HepG2 (cell line): ENCODE measurements around the gene HSCB. TPM values are rescaled to one million over a fixed set of nuclear protein-coding genes. Genes with fewer than 3 reads are reported as not detected.

ENCODE experiments used
- AGO1 ChIP-seq: fragments of 200-400 bp; formaldehyde crosslinking; IDR thresholded peaks from 2 replicates; pipeline ENCODE4 v1.6.1; 2017; ENCODE audit warnings: mild to moderate bottlenecking, low read depth, low read length, moderate library complexity; ENCODE audit not compliant: poor library complexity, severe bottlenecking
- MIER2 ChIP-seq: IDR thresholded peaks from 2 replicates; pipeline ENCODE4 v1.6.1; 2016; ENCODE audit warnings: missing biosample characterization, missing genetic modification reagents
- MIER3 ChIP-seq: IDR thresholded peaks from 2 replicates; pipeline ENCODE4 v1.6.1; 2016; ENCODE audit warnings: missing compliant biosample characterization, borderline replicate concordance
- NR2F2 ChIP-seq: IDR thresholded peaks from 2 replicates; pipeline ENCODE4 v1.6.1; 2012; ENCODE audit warnings: low read depth, inconsistent platforms, borderline replicate concordance
- PRDM4 ChIP-seq: sonication (generic); formaldehyde crosslinking; IDR thresholded peaks from 2 replicates; pipeline ENCODE4 v1.9.0; 2021; ENCODE audit warnings: missing genetic modification reagents, borderline replicate concordance
- RFX1 ChIP-seq: fragments of 450-650 bp; IDR thresholded peaks from 2 replicates; pipeline ENCODE4 v1.6.1; 2017
- RNF2 ChIP-seq: fragments of 450-650 bp; conservative IDR thresholded peaks from 2 replicates; pipeline ENCODE4 v1.6.1; 2016; ENCODE audit warnings: low read depth
- SIN3A ChIP-seq: IDR thresholded peaks from 2 replicates; pipeline ENCODE4 v1.6.1; 2011; ENCODE audit warnings: low read depth, mild to moderate bottlenecking, control low read depth, low read length, borderline replicate concordance
- SMAD3 ChIP-seq: sonication (generic); formaldehyde crosslinking; IDR thresholded peaks from 2 replicates; pipeline ENCODE4 v1.4.0; 2020; ENCODE audit warnings: missing genetic modification reagents
- SMYD3 ChIP-seq: sonication (generic); formaldehyde crosslinking; IDR thresholded peaks from 2 replicates; pipeline ENCODE4 v1.8.1; 2023; ENCODE audit warnings: mild to moderate bottlenecking, missing genetic modification reagents
- SP2 ChIP-seq: sonication (generic); formaldehyde crosslinking; IDR thresholded peaks from 2 replicates; pipeline ENCODE4 v1.5.1; 2020; ENCODE audit warnings: mild to moderate bottlenecking, missing genetic modification reagents
- STAG1 ChIP-seq: sonication (generic); formaldehyde crosslinking; IDR thresholded peaks from 2 replicates; pipeline ENCODE4 v1.4.0; 2020; ENCODE audit warnings: missing genetic modification reagents
- STAT5B ChIP-seq: sonication (generic); formaldehyde crosslinking; IDR thresholded peaks from 2 replicates; pipeline ENCODE4 v1.4.0; 2020; ENCODE audit warnings: missing genetic modification reagents
- ZIK1 ChIP-seq: sonication (generic); formaldehyde crosslinking; IDR thresholded peaks from 2 replicates; pipeline ENCODE4 v1.5.0; 2020; ENCODE audit warnings: mild to moderate bottlenecking, low read depth, missing genetic modification reagents, borderline replicate concordance
- ZNF230 ChIP-seq: sonication (generic); formaldehyde crosslinking; IDR thresholded peaks from 2 replicates; pipeline ENCODE4 v1.4.0; 2020; ENCODE audit warnings: mild to moderate bottlenecking, missing genetic modification reagents
- ZNF256 ChIP-seq: sonication (generic); formaldehyde crosslinking; conservative IDR thresholded peaks from 2 replicates; pipeline ENCODE4 v1.4.0; 2020; ENCODE audit warnings: missing genetic modification reagents
- ZNF263 ChIP-seq: sonication (generic); formaldehyde crosslinking; IDR thresholded peaks from 2 replicates; pipeline ENCODE4 v1.4.0; 2020; ENCODE audit warnings: missing genetic modification reagents
- ZNF44 ChIP-seq: sonication (generic); formaldehyde crosslinking; IDR thresholded peaks from 2 replicates; pipeline ENCODE4 v1.5.1; 2020; ENCODE audit warnings: mild to moderate bottlenecking, missing genetic modification reagents
- ZNF75D ChIP-seq: sonication (generic); formaldehyde crosslinking; IDR thresholded peaks from 2 replicates; pipeline ENCODE4 v1.8.1; 2023; ENCODE audit warnings: missing genetic modification reagents, mild to moderate bottlenecking, borderline replicate concordance
- ZUFSP ChIP-seq: sonication (generic); formaldehyde crosslinking; IDR thresholded peaks from 2 replicates; pipeline ENCODE4 v1.9.0; 2021; ENCODE audit warnings: missing genetic modification reagents, mild to moderate bottlenecking, borderline replicate concordance
- polyA plus RNA-seq, 8 experiments: library from polyadenylated mRNA; depleted of rRNA in 3 of 8; stranded (reverse) in 7 of 8; unstranded in 1 of 8; fragments of >200 nt; fragmentation: Illumina TruSeq in 4 of 8; extraction: Trizol in 4 of 8; gene quantifications; 2 replicates each; pipeline versions ENCODE4 v1.2.1 to v1.2.3, GENCODE V29; 2011 to 2016; ENCODE audit warnings: low read depth in 4 of 8, missing spikeins in 1 of 8, mixed read lengths in 1 of 8; ENCODE audit not compliant: insufficient read depth in 1 of 8
- total RNA-seq, 5 experiments: library from RNA; depleted of rRNA; stranded (reverse); fragments of >200 nt; fragmentation: Illumina TruSeq; extraction: Trizol; gene quantifications; 2 replicates each; pipeline ENCODE4 v1.2.3, GENCODE V29; 2016; ENCODE audit warnings: low read depth in 1 of 5
- TF ChIP-seq, protein P1 (sequence below): sonication (generic); formaldehyde crosslinking; IDR thresholded peaks from 2 replicates; pipeline ENCODE4 v1.4.0; 2020; ENCODE audit warnings: missing genetic modification reagents
- TF ChIP-seq, protein P2 (sequence below): IDR thresholded peaks from 2 replicates; pipeline ENCODE4 v1.6.1; 2016; ENCODE audit warnings: low read depth, control low read depth

HSCB gene
- total and polyA plus RNA-seq, 2 of the 13 experiments (the other 11 are each of a cell fraction or from before 2014, with no cell fraction given) = 15.4 to 20.9 TPM

GRCh38 chr22:28799606-28800307 lies 57.9 kb downstream of the HSCB start (continued):
- no peak for TF ChIP-seq STAT5B (CRISPR knock-in tag)
- TF ChIP-seq ZIK1 (CRISPR knock-in tag) = no peak
- TF ChIP-seq, protein P1, sequence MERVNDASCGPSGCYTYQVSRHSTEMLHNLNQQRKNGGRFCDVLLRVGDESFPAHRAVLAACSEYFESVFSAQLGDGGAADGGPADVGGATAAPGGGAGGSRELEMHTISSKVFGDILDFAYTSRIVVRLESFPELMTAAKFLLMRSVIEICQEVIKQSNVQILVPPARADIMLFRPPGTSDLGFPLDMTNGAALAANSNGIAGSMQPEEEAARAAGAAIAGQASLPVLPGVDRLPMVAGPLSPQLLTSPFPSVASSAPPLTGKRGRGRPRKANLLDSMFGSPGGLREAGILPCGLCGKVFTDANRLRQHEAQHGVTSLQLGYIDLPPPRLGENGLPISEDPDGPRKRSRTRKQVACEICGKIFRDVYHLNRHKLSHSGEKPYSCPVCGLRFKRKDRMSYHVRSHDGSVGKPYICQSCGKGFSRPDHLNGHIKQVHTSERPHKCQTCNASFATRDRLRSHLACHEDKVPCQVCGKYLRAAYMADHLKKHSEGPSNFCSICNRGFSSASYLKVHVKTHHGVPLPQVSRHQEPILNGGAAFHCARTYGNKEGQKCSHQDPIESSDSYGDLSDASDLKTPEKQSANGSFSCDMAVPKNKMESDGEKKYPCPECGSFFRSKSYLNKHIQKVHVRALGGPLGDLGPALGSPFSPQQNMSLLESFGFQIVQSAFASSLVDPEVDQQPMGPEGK (CRISPR knock-in tag) = no peak
- no peak for TF ChIP-seq ZUFSP (CRISPR knock-in tag)
- TF ChIP-seq MIER3 = no peak
- no peak for TF ChIP-seq ZNF263 (CRISPR knock-in tag)
- no peak for TF ChIP-seq ZNF75D
- TF ChIP-seq AGO1 = no peak
- TF ChIP-seq MIER2 (CRISPR knock-in tag) = no peak
- no peak for TF ChIP-seq SMYD3
- no peak; the same call in 1 of the 2 replicates for TF ChIP-seq NR2F2
- TF ChIP-seq RNF2 = no peak
- TF ChIP-seq ZNF256 (CRISPR knock-in tag) = 0 out of 2 replicates have a peak, but pooled peaks have one; percentile 16
- TF ChIP-seq ZNF44 (CRISPR knock-in tag) = 0 out of 2 replicates have a peak, but pooled peaks have one; percentile 10
- TF ChIP-seq STAG1 (CRISPR knock-in tag) = no peak
- no peak for TF ChIP-seq PRDM4 (CRISPR knock-in tag)
- no peak for TF ChIP-seq SIN3A
- TF ChIP-seq, protein P2, sequence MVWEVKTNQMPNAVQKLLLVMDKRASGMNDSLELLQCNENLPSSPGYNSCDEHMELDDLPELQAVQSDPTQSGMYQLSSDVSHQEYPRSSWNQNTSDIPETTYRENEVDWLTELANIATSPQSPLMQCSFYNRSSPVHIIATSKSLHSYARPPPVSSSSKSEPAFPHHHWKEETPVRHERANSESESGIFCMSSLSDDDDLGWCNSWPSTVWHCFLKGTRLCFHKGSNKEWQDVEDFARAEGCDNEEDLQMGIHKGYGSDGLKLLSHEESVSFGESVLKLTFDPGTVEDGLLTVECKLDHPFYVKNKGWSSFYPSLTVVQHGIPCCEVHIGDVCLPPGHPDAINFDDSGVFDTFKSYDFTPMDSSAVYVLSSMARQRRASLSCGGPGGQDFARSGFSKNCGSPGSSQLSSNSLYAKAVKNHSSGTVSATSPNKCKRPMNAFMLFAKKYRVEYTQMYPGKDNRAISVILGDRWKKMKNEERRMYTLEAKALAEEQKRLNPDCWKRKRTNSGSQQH (CRISPR knock-in tag) = no peak
- no peak for TF ChIP-seq RFX1
- TF ChIP-seq ZNF230 (CRISPR knock-in tag) = no peak
- no peak; the same call in 1 of the 2 replicates for TF ChIP-seq SMAD3 (CRISPR knock-in tag)
- no peak for TF ChIP-seq SP2 (CRISPR knock-in tag)
